HepG2 (cell line): Measurements from ENCODE around the gene LOXL4. TPM values are rescaled to one million over a fixed set of nuclear protein-coding genes. Genes with fewer than 3 reads are reported as not detected.

Experiments used
- ATAC-seq: fragments of 200-7000 bp; cut with Tn5 transposase; 3 replicates; pipeline ENCODE4 v1.9.1; 2020; ENCODE audit warnings: mild to moderate bottlenecking, moderate library complexity
- BruUV-seq: library from RNA; stranded (reverse); fragments of 400-500 nt; replicated peaks from 2 replicates; lab custom pipeline; 2021; lab: Mats Ljungman, UMichigan
- CTCF ChIA-PET: fragments of 300-600 bp; formaldehyde crosslinking; extraction: SDS; loops from one replicate; lab custom pipeline; 2021; ENCODE audit warnings: low total read pairs, inconsistent platforms, low intra/inter-chr PET ratio; lab: Yijun Ruan, JAX
- POLR2A ChIA-PET: fragments of 350-600 bp; sonication (Branson Sonifier 250); formaldehyde crosslinking; loops from one replicate; lab custom pipeline; 2020; ENCODE audit warnings: antibody characterized with exemption, inconsistent platforms; lab: Yijun Ruan, JAX
- DNase-seq: peaks from one replicate; pipeline ENCODE4 v3.0.0-alpha.2; 2015; ENCODE audit warnings: low spot score
- FAIRE-seq: peaks from 3 replicates; lab custom pipeline; 2011; peaks lifted over from hg19 to GRCh38; lab: Jason Lieb, UNC
- H2AFZ ChIP-seq: one replicate; pipeline ENCODE4 v1.6.1; 2011; ENCODE audit warnings: low read length, inconsistent platforms
- H3K27ac ChIP-seq: fragments of 300-600 bp; 3 replicates; pipeline ENCODE4 v1.8.0; 2011; ENCODE audit warnings: mixed run types, mild to moderate bottlenecking, mixed read lengths, low read length, inconsistent platforms; ENCODE audit not compliant: insufficient read depth; ENCODE audit errors: extremely low read length
- H3K27me3 ChIP-seq, 2 experiments: fragments of 200-600 bp in 1 of 2; 2 replicates in 1 of 2; 3 replicates in 1 of 2; pipeline versions ENCODE4 v1.6.0 to v1.8.0; 2011; ENCODE audit warnings: low read length in 2 of 2, mild to moderate bottlenecking in 2 of 2, moderate library complexity in 2 of 2, inconsistent platforms in 1 of 2; ENCODE audit not compliant: insufficient read depth in 2 of 2, control insufficient read depth in 1 of 2
- H3K36me3 ChIP-seq, 2 experiments: fragments of 200-600 bp in 1 of 2; replicated peaks in 1 of 2; 2 replicates in 1 of 2; 3 replicates in 1 of 2; pipeline versions ENCODE4 v1.5.1 to v1.8.0; 2011; ENCODE audit warnings: low read length in 2 of 2, inconsistent platforms in 1 of 2; ENCODE audit not compliant: insufficient read depth in 2 of 2, control insufficient read depth in 1 of 2
- H3K4me1 ChIP-seq: 2 replicates; pipeline ENCODE4 v1.5.1; 2012; ENCODE audit warnings: low read length, inconsistent platforms; ENCODE audit not compliant: insufficient read depth
- H3K4me2 ChIP-seq: 2 replicates; pipeline ENCODE4 v1.6.0; 2011; ENCODE audit warnings: low read depth, low read length, inconsistent platforms
- H3K4me3 ChIP-seq, 3 experiments: fragments of 200-600 bp in 1 of 3; sonication (generic), shearing (Covaris generic) in 1 of 3; replicated peaks in 1 of 3; 2 replicates each; pipeline ENCODE4 v1.5.1; 2011 to 2016; ENCODE audit warnings: low read length in 3 of 3, inconsistent platforms in 2 of 3, low read depth in 2 of 3, mild to moderate bottlenecking in 2 of 3, control low read depth in 1 of 3, mixed read lengths in 1 of 3; ENCODE audit not compliant: insufficient read depth in 1 of 3
- H3K79me2 ChIP-seq: one replicate; pipeline ENCODE4 v1.6.1; 2011; ENCODE audit warnings: low read length, inconsistent platforms; ENCODE audit not compliant: insufficient read depth
- H3K9ac ChIP-seq: 2 replicates; pipeline ENCODE4 v1.6.0; 2011; ENCODE audit warnings: mild to moderate bottlenecking, low read depth, low read length, inconsistent platforms; ENCODE audit not compliant: insufficient read depth
- H3K9me3 ChIP-seq: 2 replicates; pipeline ENCODE4 v1.5.1; 2012; ENCODE audit warnings: mild to moderate bottlenecking, low read length
- H4K20me1 ChIP-seq: 2 replicates; pipeline ENCODE4 v1.6.0; 2011; ENCODE audit warnings: inconsistent platforms, mild to moderate bottlenecking, low read length, moderate library complexity; ENCODE audit not compliant: insufficient read depth
- ARNT ChIP-seq: fragments of 450-650 bp; IDR thresholded peaks from 2 replicates; pipeline ENCODE4 v1.6.1; 2017
- CHCHD3 ChIP-seq: sonication (generic); formaldehyde crosslinking; IDR thresholded peaks from 2 replicates; pipeline ENCODE4 v1.8.0; 2022; ENCODE audit warnings: mild to moderate bottlenecking, missing genetic modification reagents, moderate library complexity
- DMTF1 ChIP-seq: sonication (generic); formaldehyde crosslinking; IDR thresholded peaks from 2 replicates; pipeline ENCODE4 v1.4.0; 2020; ENCODE audit warnings: mild to moderate bottlenecking, missing genetic modification reagents
- HDAC2 ChIP-seq: sonication (generic); formaldehyde crosslinking; IDR thresholded peaks from 2 replicates; pipeline ENCODE4 v1.4.0; 2020; ENCODE audit warnings: missing genetic modification reagents
- KLF13 ChIP-seq: sonication (generic); formaldehyde crosslinking; IDR thresholded peaks from 2 replicates; pipeline ENCODE4 v1.4.0; 2020; ENCODE audit warnings: mild to moderate bottlenecking, missing genetic modification reagents
- KLF6 ChIP-seq: IDR thresholded peaks from 2 replicates; pipeline ENCODE4 v1.8.0; 2016; ENCODE audit warnings: missing biosample characterization, missing genetic modification reagents
- MLXIP ChIP-seq: sonication (generic); formaldehyde crosslinking; IDR thresholded peaks from 2 replicates; pipeline ENCODE4 v1.9.0; 2021; ENCODE audit warnings: missing genetic modification reagents, borderline replicate concordance
- NR3C1 ChIP-seq: sonication (generic); formaldehyde crosslinking; IDR thresholded peaks from 2 replicates; pipeline ENCODE4 v1.4.0; 2020; ENCODE audit warnings: missing genetic modification reagents
- SMARCE1 ChIP-seq: fragments of 450-650 bp; IDR thresholded peaks from 2 replicates; pipeline ENCODE4 v1.6.1; 2017; ENCODE audit warnings: borderline replicate concordance
- TFDP1 ChIP-seq: IDR thresholded peaks from 2 replicates; pipeline ENCODE4 v1.6.1; 2016; ENCODE audit warnings: missing compliant biosample characterization, missing genetic modification reagents, borderline replicate concordance
- ZNF253 ChIP-seq: sonication (generic); formaldehyde crosslinking; IDR thresholded peaks from 2 replicates; pipeline ENCODE4 v1.8.0; 2022; ENCODE audit warnings: mild to moderate bottlenecking, missing genetic modification reagents, borderline replicate concordance
- ZNF484 ChIP-seq: sonication (generic); formaldehyde crosslinking; IDR thresholded peaks from 2 replicates; pipeline ENCODE4 v1.5.1; 2020; ENCODE audit warnings: mild to moderate bottlenecking, low read depth, missing genetic modification reagents, borderline replicate concordance
- WGBS: methylation state at CpG from one replicate; pipeline ENCODE4 v1.1.6; 2017; ENCODE audit warnings: low lambda C conversion rate; 5-methylcytosine and 5-hydroxymethylcytosine counted together
- in situ Hi-C: cut with HindIII; loops from 2 replicates; pipeline ENCODE4 v1.10.0; 2017; ENCODE audit warnings: low pct_unique_long_range_greater_than_20kb; ENCODE audit not compliant: extremely low pct_ligation_motif_present
- intact Hi-C: fragments of 100-400 bp; cut with micrococcal nuclease; formaldehyde crosslinking; loops from one replicate; pipeline ENCODE4 v1.10.0; 2022; ENCODE audit not compliant: unreplicated experiment
- polyA plus RNA-seq, 8 experiments: library from polyadenylated mRNA; depleted of rRNA in 3 of 8; stranded (reverse) in 7 of 8; unstranded in 1 of 8; fragments of >200 nt; fragmentation: Illumina TruSeq in 4 of 8; extraction: Trizol in 4 of 8; gene quantifications; 2 replicates each; pipeline versions ENCODE4 v1.2.1 to v1.2.3, GENCODE V29; 2011 to 2016; ENCODE audit warnings: low read depth in 4 of 8, missing spikeins in 1 of 8, mixed read lengths in 1 of 8; ENCODE audit not compliant: insufficient read depth in 1 of 8
- total RNA-seq, 5 experiments: library from RNA; depleted of rRNA; stranded (reverse); fragments of >200 nt; fragmentation: Illumina TruSeq; extraction: Trizol; gene quantifications; 2 replicates each; pipeline ENCODE4 v1.2.3, GENCODE V29; 2016; ENCODE audit warnings: low read depth in 1 of 5

Gene LOXL4
- total and polyA plus RNA-seq, 2 of the 13 experiments (the other 11 are each of a cell fraction or from before 2014, with no cell fraction given) = 8.8 to 21.1 TPM

- H3K4me2 ChIP-seq = no peak overlapping the region
- H3K4me1 ChIP-seq = peaks cover 14% of the 10 kb centered on the region
- no peaks in the 10 kb centered on the region for H3K79me2 ChIP-seq
- no TSS peak for BruUV-seq
- no peaks in the 10 kb centered on the region for H3K27me3 ChIP-seq
- DNase-seq = no peak
- ChIA-PET POLR2A (no interaction called here), CTCF (no interaction called here)
- in situ Hi-C loops (no loop called here), intact Hi-C loops (no loop called here)
- no peak for ATAC-seq
- 98% methylated on average over 8 of the region's 16 CpGs for WGBS
- no peak overlapping the region for H3K9ac ChIP-seq
- no peaks in the 10 kb centered on the region for H3K9me3 ChIP-seq
- no peak for FAIRE-seq
- H3K4me3 ChIP-seq = no peak overlapping the region
- no peaks in the 10 kb centered on the region; a peak in 2 of 5 replicates for H3K36me3 ChIP-seq
- H3K27ac ChIP-seq = no peak overlapping the region
- H2AFZ ChIP-seq = no peak overlapping the region
- no peaks in the 10 kb centered on the region for H4K20me1 ChIP-seq
- TF ChIP-seq TFDP1 (CRISPR knock-in tag) (no peak), DMTF1 (CRISPR knock-in tag) (no peak), ARNT (no peak), CHCHD3 (CRISPR knock-in tag) (no peak), MLXIP (CRISPR knock-in tag) (no peak), ZNF484 (CRISPR knock-in tag) (no peak), HDAC2 (no peak), KLF13 (CRISPR knock-in tag) (no peak), SMARCE1 (no peak), NR3C1 (CRISPR knock-in tag) (no peak), ZNF253 (CRISPR knock-in tag) (no peak), KLF6 (CRISPR knock-in tag) (no peak)
Measured at GRCh38 chr10:98257961-98258360, 10.0 kb downstream of the LOXL4 start.
